Embryonic facial prominence (tissue), 1 donor: ENCODE measurements around the gene ADGRG7.
A peak's percentile ranks its signal among the peaks of the same experiment; 100 is the strongest.
"Not testable (repeated sequence)": the region's sequence is repeated elsewhere in the genome, so short reads cannot be mapped to it uniquely, and the experiment has no call there.

Source experiments
- DNase-seq: peaks from one replicate; pipeline ENCODE4 v3.0.0-alpha.2; 2016; ENCODE audit errors: extremely low spot score

ADGRG7 gene, protein sequence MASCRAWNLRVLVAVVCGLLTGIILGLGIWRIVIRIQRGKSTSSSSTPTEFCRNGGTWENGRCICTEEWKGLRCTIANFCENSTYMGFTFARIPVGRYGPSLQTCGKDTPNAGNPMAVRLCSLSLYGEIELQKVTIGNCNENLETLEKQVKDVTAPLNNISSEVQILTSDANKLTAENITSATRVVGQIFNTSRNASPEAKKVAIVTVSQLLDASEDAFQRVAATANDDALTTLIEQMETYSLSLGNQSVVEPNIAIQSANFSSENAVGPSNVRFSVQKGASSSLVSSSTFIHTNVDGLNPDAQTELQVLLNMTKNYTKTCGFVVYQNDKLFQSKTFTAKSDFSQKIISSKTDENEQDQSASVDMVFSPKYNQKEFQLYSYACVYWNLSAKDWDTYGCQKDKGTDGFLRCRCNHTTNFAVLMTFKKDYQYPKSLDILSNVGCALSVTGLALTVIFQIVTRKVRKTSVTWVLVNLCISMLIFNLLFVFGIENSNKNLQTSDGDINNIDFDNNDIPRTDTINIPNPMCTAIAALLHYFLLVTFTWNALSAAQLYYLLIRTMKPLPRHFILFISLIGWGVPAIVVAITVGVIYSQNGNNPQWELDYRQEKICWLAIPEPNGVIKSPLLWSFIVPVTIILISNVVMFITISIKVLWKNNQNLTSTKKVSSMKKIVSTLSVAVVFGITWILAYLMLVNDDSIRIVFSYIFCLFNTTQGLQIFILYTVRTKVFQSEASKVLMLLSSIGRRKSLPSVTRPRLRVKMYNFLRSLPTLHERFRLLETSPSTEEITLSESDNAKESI

DNA sequence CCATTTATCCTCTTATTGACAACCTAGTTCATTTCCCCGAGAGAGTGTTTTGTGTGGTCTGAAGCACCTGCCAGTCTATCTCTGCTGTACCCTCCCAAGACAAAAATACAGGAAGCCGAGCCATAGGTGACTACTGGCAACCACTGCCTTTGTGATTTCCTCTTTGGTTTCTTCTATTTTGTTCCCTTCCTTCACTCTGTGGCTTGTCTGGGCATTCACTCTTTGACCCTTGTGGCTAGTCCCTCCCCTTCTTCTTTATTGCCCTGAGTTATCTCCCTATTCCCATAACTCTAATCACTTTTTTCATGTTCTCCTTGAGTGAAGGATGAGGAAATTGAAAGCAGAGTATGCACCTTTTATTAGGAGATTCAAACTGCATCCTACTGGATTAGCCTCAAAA lies at the start of gene ADGRG7:
Gene ADGRG7 (plus strand): TSS at position 297 of the 400 bp plus-strand sequence. CDS start 256 bp downstream, outside the sequence.
- no peak for DNase-seq

DNA sequence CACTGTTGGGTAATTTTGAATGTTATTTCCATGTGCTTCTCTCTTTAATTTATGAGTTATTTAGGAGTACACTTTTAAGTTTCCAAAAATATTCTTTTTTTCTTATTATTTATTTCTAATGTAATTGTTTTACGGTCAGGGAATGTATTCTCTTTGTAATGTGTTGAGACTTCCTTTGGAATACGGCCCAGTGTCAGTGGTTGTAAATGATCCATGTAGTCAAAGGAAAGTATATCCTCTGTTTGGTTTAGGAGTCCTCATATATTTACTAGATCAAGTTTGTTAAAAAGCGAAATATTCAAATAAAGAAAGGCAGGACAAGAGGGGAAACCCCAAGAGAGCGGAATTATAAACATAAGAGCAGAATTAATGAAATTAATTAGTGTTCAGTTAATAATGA lies 49.0 kb upstream of the ADGRG7 start:
- DNase-seq = no peak

DNA sequence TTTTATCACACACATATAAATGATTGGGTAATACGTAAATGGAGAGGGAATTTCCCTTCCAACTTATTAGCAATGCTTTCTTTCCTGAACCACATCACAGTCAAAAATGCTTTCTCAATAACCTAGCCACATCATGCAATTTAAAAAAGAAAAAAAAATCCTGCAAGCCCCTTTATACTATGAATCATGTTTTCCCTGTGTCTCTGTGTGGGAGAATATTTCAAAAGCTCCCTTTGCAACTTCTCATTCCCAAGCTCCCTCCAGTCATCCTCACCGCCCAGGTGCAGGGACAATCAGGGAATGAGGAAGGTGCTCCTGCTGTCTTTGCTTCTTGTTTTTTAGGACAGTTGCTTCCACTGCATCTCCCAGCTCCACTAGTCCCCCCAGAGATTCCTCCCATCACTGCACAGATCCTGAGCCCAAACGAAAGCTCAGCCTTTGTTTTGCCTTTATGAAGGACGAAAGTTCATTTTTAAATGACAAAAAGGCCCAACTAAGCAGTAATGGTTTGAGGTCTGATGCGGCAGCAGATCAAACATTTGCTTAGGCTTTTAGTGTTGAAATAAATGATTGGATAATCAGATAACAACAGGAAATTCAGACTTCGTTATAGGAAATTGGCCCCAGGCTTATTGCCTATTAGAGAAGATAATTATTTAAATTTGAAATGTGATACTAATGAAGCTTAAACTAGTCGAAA lies 47.8 kb upstream of the ADGRG7 start:
- DNase-seq = no peak

DNA sequence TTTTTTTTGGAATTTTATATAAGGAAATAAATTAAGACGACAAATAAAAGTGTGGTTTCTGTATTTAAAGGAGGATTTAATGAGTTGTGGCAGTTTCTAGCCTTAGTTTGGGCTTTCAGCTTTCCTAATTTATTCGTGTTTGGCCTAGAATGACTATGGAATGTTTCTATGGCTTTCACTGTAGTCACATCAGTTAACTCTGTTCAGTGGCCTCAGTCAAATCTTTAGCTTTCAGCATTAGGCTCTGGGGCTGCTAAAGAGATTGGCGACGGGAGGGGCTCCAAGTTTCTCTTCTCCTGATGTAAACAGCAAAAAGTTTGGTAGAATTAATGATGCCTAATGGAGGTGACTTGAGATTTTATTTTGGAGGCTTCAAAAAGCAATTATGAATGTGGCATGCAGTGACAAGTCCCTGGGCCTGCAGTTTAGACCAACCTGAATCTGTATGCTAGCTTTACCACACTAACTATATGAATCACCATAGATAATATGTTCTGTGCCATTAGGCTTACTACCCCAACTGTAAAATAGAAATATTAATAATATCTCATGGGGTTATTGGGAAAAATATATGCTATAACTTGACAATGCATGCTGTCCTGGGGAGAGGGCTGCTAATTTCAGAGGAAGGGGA lies 47.1 kb upstream of the ADGRG7 start:
- DNase-seq = no peak

DNA sequence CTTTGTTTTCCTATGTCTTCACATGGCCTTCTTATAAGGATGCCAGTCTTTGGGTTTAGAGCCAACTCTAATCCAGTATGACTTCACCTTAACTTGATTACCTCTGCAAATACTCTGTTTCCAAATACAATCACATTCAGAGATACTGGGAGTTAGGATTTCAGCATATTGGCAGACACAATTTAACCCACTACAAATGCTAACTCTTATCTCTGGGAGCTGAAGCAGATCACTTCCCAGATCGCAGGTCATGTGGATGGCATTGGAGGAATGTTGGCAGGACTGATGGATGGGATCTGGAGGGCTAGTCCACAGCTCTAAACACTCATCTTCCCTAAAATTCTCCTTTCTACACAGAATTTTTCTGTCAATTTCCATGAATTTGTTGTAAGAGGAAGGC lies 46.2 kb upstream of the ADGRG7 start:
- no peak for DNase-seq

DNA sequence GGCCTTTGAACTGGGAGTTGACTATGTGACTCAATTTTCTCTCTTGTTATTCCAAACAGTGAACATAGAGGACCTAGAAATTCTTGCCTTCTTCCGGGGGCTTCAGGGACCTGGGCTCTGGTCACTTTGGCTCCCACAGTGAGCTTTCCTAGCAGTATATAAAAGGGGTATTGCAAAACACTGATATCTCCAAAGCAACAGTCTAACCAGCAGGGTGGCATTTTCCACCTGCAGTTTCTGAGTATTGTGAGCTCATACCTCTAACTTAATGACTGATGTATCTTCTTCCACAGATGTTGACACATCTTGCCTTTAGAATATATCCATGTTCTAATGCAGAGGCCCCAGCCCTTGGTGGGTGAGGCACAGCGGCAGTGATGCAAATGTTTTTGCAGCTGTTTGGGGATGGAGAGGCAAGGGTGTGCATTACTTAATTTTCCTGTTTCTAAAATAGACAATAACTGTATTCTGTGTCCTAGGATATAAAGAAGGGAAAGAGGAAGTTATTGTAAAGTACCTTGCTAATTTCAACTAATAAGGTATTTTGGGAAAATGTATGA lies 45.7 kb upstream of the ADGRG7 start:
- DNase-seq = no peak

DNA sequence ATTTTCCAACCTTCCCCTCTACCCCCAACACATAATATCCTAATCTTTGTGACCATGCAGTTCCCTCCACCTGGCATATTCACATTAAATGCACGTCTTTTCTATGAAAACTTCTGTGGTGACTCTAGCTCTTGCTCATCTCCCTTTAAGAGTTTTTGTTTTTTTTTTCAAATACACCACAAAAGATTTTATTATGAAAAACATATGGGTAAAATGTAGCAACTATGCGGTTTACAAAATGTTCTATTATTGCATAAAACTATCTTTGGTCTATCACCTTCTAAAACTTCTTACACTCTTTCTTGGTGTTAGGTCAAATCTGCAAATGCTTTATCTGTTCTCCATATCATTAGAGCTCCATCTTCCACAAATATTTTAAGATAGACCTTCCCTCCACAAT lies 38.6 kb upstream of the ADGRG7 start:
- no peak for DNase-seq

DNA sequence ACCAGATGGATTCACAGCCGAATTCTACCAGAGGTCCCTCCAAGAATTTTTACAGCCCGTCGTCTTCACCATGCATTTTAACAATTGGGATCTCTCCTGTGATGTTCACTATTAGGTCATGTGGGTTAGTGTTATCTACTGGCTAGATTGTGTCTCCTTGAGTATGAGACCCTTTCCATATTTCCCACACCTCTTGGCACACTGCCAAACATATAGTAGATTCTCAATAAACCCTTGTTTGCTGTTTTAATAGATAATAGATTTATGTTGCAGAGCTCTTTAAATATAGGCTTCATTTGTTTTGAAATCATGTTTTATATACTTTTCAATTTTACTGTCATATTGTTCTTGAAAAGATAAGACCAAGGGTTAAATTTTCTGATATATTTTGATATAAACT lies 34.9 kb upstream of the ADGRG7 start:
- DNase-seq = no peak

DNA sequence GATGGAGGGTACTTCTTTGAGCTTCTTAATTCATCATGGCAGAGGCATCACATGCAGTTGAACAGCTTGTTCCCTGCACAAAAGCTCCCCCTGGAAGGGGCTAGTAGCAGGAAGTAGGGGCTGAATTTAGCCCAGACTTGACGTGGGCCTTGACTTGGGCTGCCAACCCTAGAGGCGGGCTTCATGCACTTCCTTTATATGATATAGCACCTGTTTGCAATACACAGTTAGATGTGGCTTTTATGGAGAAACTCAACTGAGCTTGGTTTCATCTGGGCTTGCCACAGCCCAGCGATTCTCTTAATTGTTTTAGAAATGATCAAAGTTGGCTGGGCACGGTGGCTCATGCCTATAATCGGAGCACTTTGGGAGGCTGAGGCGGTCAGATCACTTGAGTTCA lies 33.7 kb upstream of the ADGRG7 start:
- DNase-seq = no peak

DNA sequence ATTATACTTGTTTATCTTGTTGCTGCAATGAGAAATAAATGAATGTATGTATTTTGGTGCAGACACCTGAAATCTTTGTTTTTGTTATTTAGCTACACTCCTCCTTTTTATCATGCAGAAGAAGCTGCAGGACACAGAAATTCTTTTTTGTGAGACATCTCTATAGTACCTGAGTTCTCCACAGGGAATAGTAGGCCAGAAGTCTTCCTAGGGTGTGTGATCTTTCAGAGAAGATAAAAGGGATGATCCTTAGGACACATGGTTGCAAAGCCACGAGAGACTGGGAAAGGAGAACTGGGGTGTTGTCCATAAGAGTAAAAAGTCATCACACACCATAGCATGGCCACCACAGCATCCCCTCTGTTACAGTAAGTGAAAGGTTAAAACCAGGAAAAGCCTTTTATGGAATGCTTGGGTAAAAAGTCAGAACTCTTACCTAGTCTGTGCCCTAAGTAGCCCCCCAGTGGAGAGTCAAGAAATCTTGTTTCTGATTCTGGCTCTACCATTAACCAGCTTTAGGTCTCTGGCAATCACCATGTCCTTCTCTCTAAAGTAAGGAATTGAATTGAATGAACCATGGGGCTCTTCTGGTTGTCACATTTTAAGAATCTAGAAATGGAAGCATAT lies 31.9 kb upstream of the ADGRG7 start:
- DNase-seq = no peak

DNA sequence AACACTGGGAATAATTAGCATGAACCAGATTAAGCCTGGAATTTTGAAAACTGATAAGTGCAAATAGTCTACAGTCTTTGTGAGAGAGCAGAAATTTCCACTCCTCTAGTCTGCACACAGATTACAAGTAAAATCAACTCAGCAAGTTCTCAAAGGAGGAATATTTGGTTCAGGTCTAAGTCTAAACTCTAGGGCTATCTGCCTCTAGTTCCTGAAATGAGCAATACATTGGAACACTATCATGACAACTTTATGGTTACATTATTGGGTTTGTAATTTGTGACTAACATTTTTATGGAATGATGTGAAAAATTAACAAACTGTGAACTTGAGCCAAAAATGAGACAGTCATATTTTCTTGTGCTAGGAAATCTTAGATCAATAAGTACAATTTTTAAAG lies 30.8 kb upstream of the ADGRG7 start:
- DNase-seq = no peak

DNA sequence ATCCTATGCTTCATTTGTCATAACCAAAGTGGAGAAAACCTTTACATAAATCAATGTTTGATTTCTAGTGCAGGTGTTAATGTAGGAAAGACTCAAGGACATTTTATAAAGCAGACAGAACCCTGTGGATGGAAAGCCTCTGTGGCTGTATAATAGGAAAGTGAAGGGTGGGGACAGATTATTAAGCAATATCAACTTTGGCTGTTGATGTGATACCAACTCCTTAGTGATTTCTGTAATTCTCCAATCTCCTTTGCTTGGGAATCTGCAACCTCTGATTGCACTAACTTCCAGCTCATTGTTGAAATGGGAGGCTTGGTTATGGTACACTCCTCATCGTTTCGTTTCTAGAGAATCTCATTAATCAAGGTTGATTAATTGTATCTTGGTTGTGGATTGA lies 29.3 kb upstream of the ADGRG7 start:
- no peak for DNase-seq

DNA sequence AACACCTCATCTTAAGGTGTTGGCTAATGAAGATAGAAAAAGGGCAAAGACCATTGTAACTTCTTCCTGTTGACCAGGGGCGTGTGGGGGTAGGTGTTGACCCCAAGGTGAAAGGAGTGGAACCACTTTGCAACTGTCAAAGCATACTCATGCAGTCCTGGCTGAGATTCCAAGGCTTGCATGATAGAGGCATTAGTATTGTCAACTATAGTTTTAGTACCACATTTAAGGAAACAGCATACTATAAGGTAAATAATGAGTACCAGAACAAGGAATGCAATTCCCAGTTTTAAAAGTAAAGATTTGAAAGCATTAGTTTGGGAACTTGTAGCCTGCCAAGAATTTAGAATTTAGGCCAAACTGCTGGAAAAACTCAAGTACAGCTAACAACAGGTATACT lies 27.8 kb upstream of the ADGRG7 start:
- DNase-seq = no peak

DNA sequence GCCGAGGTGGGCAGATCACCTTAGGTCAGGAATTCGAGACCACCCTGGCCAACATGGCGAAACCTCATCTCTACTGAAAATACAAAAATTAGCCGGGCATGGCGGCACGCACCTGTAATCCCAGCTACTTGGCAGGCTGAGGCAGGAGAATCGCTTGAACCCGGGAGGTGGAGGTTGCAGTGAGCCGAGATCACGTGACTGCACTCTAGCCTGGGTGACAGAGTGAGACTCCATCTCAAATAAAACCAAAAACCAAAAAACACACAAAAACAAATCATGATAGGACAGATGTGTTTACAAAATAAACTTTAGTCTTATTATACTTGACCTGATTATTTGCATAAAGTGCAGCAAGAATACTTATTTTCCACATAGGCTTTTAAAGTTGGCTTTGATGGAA lies 27.2 kb upstream of the ADGRG7 start:
- DNase-seq = not testable (repeated sequence)

DNA sequence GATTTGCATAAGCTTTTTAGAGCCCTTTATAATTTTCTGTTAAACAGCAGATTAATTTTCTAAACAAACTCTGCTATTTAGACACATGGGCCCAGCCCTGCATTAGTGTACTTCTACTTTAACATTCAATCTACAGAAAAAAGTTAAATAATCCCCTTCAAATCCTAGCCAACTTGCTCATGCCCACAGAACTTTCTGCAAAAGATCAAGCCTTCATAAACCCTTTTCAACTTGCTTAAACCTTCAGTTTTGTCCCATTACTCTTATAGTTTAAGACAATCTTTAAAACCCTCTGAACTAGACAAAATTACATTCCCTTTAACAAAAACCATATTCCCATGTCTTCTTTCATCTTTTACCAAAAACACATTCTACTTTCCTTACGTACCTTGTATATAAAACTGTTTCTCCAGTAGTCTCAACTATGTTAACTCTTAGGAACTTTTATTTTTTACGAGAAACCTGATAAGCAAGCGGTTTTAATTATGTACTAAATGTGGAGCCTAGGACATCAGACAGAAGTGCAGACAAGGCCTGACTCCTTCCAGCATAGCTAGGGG lies 25.2 kb upstream of the ADGRG7 start:
- no peak for DNase-seq

DNA sequence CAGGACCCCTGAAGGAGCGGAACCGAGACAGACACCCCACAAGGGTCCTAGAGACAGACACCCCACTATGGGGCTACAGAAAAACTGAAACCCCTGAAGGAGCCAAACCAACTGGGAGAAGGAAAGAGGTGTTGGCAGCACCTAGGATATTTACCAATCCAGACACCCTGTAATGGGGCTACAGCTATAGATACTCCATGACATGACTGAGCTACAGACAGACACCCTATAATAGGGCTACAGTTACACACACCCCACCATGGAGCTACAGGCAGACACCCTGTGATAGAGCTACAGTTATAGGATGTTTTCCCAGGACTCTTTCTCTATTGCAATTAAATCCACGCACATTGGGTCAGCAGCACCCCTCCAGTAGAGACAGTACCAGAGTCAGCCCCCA lies 22.6 kb upstream of the ADGRG7 start:
- DNase-seq = no peak

DNA sequence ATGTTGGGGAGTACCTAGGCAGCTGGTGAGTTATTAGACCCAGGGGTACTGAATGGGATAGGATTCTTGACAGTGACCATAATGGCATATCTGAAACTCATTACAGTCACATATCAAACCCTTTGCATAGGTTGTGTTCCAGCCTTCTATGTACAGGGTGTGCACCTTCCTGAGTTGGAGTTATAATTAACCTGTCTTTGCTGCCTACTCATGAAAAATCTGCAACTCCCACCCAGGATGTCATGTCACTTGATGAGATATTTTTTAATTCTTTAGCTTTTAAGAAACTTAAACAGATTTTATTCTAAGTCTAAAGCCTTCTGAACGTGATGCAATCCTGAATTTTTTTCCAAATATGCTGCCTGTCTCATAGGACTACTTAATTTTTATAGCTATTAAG lies 21.1 kb upstream of the ADGRG7 start:
- no peak for DNase-seq

DNA sequence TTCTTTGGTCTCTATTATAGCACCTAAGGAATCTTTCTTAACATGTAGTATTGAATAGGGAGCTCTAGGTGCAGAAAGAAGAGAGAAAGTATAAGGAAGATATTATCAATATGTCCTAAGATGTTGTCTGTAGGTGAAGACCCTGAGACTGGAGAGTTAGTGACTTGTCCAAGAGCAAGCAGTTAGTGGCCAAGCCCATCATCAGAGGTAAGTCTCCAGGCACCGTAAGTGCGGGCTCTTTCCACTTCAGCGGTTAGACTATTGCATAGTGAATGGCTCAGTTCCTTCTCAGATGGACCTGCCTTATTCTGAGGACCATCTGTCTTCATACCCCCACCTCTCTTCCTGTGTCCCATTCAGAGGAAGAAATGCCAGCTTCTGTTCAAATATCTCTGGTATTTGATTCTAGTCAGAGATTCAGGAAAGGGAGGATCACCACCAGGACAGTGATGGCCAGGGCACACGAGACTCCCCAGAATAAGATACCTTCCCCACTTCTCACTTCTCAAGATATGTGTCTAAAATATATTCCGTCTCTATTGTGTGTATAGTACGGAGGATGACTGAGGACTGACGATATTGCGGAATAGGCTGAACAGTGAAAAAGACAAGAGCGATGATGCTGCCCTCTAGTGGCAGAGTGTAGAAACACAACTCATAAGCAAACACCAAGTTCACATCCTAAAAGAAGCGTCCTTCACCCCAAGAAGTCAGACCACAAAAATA lies 19.1 kb upstream of the ADGRG7 start:
- DNase-seq = peak; percentile 70

DNA sequence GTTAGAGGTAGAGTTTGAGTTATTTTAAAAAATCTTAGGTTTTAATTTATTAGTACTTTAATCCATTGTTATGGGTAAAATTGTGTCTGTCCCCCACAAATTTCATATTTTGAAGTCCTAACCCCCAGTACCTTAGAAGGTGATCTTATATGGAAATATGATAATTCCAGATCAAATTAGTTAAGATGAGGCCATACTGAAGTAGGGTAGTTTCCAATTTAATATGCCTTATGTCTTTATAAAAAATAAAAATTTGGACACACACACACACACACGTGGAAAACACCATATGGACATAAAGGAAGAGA lies 18.6 kb upstream of the ADGRG7 start:
- no peak for DNase-seq

DNA sequence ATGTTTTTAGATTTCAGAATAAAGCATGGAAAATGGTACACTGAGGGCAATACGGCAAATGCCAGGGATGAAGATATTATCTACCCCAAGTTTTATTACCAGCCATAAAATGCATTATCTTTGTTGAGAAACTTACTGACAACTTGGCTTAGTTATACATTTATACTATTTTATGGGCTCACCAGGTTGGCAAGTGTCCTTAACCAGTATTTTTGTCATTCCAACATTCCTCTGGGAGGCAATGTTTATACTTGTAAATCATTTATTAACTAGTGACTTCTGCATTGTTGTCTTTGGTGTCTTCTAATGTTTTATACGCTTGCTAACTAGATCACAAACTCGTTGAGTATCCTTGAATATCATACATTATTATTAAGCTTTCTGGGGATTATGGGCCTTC lies 18.0 kb upstream of the ADGRG7 start:
- no peak for DNase-seq
